HL-60 (cell line): ENCODE measurements around the gene STAC3.

Experiments
- CTCF ChIP-seq: IDR thresholded peaks from one replicate; pipeline ENCODE4 v1.5.1; 2011; ENCODE audit warnings: low read length, control low read depth, inconsistent platforms; ENCODE audit not compliant: insufficient read depth
- GABPA ChIP-seq: IDR thresholded peaks from 2 replicates; pipeline ENCODE4 v1.6.1; 2012; ENCODE audit warnings: low read depth
- POLR2AphosphoS5 ChIP-seq: IDR thresholded peaks from 2 replicates; pipeline ENCODE4 v1.6.1; 2012; ENCODE audit warnings: low read depth
- SPI1 ChIP-seq: IDR thresholded peaks from 2 replicates; pipeline ENCODE4 v1.6.1; 2012; ENCODE audit warnings: low read depth, mild to moderate bottlenecking, borderline replicate concordance
- TF ChIP-seq, protein P1 (sequence below): IDR thresholded peaks from 2 replicates; pipeline ENCODE4 v1.6.1; 2012; ENCODE audit warnings: low read depth; ENCODE audit not compliant: insufficient replicate concordance

GRCh38 chr12:57219993-57220754 lies 30.8 kb downstream of the STAC3 start:
- TF ChIP-seq GABPA (no peak), CTCF (no peak), SPI1 (no peak), POLR2AphosphoS5 (no peak)
- TF ChIP-seq, protein P1, sequence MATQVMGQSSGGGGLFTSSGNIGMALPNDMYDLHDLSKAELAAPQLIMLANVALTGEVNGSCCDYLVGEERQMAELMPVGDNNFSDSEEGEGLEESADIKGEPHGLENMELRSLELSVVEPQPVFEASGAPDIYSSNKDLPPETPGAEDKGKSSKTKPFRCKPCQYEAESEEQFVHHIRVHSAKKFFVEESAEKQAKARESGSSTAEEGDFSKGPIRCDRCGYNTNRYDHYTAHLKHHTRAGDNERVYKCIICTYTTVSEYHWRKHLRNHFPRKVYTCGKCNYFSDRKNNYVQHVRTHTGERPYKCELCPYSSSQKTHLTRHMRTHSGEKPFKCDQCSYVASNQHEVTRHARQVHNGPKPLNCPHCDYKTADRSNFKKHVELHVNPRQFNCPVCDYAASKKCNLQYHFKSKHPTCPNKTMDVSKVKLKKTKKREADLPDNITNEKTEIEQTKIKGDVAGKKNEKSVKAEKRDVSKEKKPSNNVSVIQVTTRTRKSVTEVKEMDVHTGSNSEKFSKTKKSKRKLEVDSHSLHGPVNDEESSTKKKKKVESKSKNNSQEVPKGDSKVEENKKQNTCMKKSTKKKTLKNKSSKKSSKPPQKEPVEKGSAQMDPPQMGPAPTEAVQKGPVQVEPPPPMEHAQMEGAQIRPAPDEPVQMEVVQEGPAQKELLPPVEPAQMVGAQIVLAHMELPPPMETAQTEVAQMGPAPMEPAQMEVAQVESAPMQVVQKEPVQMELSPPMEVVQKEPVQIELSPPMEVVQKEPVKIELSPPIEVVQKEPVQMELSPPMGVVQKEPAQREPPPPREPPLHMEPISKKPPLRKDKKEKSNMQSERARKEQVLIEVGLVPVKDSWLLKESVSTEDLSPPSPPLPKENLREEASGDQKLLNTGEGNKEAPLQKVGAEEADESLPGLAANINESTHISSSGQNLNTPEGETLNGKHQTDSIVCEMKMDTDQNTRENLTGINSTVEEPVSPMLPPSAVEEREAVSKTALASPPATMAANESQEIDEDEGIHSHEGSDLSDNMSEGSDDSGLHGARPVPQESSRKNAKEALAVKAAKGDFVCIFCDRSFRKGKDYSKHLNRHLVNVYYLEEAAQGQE: no peak
